ENCODE measurements around the gene TLCD1.
A peak's percentile ranks its signal among the peaks of the same experiment; 100 is the strongest.

Gene TLCD1

DNA sequence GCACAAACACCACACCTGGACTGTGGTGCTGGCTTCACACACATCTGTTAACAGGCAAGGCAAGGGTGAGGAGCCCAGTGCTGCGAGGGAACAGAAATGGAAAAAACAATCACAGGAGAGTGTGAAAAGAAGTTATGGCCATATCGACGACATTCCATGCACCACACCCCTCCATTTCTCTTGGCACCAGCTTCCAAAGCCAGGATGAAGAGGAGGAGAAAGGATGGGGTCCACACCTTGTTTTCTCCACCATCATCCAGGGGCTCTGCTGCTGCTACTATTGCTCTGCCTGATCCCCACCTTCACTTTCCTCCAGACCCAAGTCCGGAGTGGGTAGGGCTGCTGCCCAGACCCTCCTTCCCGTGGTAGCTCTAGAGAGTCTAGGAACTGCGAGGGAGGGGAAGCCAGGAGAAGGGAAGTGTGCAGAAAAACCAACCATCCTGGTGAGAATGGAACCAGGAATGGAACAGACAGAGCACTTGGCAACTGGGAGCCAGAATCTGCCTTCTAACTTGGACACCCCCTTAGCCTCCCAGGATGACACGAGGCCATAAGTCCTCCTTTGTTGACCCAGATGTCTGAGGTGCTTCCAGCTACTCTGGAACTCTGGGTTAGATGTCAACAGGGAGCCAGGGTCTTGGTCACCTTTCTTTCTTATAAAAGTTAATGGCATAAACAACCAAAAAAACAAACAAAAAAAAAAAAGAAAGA lies 13.2 kb downstream of the TLCD1 start:
- no peak for DNase-seq (ENCODE audit: low read depth, low spot score)

DNA sequence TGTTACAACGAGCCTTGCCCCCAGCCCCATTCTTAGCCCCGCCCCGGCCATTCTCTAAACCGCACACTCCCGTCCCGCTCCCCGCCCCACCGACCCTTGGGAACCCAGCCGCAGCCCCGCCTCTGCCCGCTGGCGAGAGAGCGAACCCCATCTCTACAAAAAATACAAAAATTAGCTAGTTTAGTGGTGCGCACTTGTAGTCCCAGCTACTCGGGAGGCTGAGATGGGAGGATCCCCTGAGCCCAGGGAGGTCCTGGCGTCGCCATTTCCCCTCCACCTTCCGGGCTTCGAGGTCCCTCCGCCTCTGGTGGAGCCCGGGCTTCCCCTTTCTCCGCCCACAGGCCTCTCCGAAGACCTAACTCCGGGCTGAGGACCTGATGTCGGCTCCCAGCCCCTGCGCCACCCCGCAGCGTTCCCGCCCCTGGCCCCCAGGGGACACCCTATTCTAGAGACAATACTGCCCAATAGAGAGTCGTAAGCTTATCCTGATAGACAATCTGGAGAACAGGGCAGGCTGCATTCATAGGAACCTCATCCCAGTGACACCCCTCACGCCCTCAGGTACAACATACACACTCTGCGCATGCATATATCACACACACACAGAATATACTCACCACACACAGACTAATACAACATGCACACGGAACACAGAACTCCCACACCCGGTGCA lies 13.9 kb downstream of the TLCD1 start:
- no peak for DNase-seq (ENCODE audit: low read depth, low spot score)

DNA sequence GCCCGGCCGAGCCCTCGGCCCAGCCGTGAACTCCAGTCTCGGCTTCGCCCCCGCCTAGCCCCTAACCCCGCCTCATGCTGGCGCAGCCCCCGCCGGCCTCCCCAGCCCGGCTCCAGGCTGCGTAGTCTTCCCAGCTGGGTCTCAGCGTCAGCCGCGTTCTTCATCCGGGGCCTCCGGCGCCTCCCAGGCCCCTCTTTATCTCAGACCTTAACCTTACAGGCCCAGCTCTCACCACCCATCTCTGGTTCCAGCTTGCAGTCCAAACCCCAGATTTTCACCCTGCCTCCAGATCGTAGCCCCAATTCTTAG lies 14.4 kb downstream of the TLCD1 start, which contains the start of gene PROCA1:
Gene PROCA1, minus strand, starts transcription at position 166 of the 309 bp plus-strand sequence. CDS start 228 bp downstream, outside the sequence.
- DNase-seq (ENCODE audit: low read depth, low spot score): no peak

DNA sequence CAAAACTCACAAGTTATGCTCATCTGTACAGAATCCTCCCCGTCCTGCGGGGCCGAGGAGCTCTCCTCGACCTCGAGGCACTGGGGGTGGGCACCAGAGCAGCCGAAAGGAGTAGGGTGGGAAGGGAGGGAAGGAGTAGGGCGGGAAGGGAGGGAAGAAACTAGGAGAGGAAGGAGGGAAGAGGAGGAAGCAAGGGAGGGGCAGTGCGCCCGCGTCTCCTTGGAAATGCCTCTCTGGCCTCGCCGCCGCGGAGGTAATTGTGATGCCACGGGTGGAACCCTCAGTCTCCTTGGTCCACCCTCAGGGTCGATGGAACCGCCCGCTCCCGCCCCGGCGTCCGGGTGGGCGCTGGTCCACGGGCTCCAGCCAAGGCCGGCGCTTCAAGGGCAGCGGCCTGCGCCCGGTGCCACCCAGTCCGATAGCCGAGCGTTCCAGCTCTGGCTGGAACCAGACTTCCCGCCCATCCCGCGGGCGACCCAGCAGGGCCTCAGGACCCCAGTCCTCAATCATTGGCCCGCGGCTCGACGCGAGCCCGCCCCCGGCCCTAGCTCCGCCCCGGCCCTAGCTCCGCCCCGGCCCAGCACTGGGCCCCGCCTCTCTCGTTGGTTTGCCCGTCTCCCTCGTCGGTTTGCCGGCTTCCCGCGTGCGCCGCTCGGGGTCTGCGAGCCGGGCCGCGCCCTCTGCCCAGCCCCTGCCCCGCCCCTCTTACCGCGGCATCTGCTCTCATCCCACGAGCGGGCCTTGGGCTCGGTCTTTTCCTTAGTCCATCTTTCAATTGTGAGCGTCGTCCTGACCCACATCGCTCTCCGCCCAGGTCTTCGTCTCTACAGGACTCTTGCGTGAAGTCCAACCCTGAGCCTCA lies 14.9 kb downstream of the TLCD1 start:
- peak; percentile 81 for DNase-seq (ENCODE audit: low read depth, low spot score)

DNA sequence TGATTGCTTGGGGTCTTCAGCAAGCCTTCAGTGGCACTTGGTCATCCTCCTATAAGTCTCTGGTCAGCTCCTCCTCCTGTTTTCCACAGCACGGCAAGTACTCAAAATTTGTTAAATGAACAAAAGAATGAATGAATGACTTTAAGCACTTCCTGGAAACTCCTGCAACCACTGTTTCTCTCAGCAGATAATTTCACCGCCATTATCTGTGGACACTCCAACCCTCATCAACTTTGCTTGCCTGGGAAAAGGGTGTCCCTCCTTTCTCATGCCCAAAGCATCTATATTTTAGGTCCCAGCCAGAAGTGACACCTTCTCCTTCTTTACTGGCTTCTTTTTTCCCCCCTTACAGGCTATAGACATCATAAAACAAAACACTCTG lies 18.7 kb downstream of the TLCD1 start:
- DNase-seq (ENCODE audit: low read depth, low spot score): no peak

DNA sequence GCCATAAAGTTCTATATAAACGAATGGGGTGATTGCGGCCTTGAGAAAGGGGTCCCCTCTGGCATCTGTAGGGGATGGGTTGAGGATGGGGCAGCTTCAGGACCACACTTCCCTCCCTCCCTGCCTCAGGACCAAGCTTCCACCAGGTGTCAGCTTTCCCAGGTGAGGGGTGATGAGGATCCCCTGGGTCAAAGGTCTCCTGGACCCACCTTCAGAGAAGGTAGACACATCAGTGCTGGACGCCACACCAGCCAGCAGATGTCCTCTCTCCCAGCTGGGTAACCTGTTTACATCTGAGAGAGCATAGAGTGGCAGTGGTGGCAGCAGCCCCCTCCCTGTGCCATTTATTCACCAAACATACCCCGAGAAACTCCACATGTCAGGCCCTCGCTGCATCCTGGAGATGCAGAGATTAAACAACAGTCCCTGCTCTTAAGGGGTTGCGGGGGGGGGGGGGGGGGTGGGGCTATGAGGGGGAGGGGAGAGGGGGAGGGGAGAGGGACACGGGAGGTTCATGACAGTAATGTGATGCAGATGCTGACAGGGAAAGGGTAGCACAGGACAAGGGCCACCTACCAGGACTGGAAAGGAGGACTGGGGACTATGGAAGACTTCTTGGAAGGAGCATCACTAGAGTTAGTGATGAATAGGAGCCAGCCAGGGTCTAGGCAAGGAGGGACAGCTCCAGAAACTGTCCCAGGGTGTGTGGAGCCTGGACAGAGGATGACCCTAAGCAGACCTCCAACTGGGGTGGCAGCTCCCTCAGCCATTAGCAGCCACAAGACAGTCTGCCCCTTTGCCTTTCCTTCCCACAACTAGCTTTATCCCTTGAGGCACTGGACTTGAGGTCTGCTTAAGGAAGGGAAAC lies 19.3 kb downstream of the TLCD1 start:
- no peak for DNase-seq (ENCODE audit: low read depth, low spot score)

DNA sequence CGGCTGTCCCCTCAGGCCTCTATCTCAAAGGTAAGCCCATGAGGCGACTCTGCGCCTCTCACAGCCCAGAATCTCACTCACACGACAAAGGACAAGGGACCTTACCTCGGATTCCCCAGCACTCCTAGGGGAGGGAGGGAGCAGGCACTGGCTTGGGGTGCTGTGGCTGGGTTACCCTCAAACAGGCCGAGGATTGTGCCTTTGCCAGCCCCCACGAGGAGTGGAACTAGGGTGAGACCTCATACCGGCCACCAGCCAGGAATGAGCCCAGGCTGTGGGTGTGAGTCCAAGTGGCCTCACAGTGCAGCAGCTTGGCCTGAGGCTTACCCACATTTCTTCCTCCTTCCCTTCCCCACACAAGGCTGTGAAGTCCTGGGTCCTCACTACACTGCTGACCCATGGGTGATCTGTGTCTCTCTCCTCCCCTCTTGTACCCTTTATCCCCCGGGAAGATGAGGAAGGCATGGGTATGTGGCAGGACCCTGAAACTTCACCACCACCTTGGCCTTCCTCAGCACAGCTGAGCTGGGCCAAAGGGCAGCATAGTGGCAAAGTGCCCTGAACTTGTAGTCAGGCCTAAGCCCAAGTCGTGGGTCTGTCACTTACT lies 20.2 kb downstream of the TLCD1 start:
- no peak for DNase-seq (ENCODE audit: low read depth, low spot score)

DNA sequence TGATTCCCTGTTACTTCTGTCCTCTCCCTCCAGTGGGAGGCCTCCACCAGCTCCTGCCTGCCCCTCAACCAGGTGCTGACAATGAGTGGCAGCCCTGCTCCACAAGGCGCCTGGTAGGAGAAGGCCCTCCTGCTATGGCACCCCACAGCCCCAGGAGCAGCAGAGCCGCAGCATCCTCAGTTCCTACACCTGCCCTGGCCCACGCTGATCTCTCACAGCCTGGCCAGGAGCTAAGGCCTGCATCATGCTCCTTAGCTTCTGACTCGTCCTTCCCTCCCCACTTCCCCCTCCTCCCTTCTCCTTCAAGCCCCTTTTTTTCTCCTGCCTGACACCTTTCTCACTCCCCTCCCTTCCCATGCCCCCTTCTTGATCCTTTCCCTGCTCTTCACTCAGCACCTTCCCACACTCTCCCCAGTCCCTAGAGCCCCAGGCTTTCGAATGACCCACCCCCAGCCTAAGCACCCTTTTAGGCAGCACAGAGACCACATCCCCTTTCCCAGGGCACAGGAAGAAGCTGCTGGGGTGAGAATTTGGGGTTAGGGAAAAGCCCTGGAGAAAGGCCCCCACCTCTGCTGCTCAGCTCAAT lies 20.9 kb downstream of the TLCD1 start:
- DNase-seq (ENCODE audit: low read depth, low spot score): no peak

DNA sequence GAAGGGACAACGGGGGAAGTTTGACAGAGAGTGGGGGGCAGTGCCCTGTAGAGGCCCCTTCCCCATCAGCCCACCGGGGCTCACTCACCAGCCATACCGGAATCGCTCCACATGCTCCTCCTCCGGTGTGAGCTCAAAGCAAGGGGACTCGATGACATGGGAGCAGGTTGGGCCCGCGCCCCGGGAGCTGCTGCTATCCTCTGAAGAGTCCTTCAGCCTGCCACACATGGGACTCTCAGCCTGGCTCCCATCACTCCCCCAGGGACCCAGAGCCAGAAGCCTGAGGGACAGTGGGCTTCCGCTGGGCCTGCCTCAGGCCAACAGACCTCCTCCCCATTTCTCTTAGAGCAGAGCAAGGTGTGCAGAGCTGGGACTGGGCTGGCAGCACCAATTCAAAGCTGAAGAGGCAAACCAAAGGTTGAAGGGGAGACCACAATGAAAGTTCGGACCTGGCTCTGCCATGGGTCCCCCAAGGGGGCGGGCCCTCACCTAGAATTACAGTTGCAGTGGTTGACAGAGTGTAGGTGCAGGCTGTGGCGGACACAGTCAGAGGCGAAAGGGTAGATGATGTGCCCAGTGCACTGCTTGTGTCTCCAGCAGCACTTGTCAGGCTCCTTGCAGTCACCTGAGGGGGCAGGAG lies 21.7 kb downstream of the TLCD1 start:
- no peak for DNase-seq (ENCODE audit: low read depth, low spot score)

DNA sequence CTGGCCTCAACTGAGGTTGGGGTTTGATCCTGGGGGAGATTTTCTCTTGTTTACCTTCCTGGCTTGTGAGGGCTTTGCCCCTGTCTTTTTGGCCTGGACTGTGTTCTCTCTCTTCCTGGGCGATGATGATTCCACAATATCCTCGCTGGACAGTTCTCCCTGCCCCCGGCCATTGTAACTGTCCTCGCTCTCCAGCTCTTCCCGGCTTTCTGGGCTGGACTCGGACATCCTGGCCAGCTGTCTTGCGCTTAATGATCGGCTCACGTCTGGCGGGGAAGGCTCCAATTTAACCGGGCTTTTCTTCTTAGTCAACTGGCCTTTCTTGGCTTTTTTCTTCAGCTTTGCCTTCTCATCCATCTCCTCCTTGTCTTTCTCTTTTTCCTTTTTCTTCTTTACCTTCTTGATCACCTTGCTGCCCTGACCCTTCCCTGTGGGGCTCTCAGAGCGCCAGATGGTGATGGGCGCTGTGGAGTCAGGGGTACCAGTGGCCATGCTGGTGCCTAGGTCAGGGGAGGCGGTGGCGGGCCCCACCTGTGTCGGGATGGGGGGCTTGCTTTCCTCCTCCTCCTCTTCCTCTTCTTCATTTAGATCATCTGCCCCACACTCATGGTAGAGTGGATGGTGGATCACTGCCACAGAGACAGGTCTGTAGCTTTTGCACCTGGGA lies 22.3 kb downstream of the TLCD1 start:
- no peak for DNase-seq (ENCODE audit: low read depth, low spot score)

DNA sequence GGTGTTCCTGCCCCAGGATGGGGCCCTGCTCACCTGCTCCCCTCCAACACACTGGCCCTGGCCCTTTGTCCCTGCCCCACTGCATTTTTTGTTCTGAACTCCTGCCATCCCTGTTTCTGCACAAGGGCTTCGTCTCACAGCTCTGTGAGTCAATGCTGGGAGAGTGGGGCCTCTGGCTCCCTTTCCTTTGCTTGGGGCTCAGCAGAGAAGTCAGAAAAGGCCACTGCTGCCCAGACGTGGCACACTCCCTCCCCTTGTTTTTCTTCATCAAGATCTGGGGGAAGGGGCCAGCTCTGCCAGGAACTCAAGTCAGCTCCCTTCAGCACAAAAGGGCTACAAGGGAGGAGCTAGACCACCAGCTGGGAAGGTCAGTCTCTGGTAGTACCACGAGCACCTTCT lies 23.3 kb downstream of the TLCD1 start:
- no peak for DNase-seq (ENCODE audit: low read depth, low spot score)

DNA sequence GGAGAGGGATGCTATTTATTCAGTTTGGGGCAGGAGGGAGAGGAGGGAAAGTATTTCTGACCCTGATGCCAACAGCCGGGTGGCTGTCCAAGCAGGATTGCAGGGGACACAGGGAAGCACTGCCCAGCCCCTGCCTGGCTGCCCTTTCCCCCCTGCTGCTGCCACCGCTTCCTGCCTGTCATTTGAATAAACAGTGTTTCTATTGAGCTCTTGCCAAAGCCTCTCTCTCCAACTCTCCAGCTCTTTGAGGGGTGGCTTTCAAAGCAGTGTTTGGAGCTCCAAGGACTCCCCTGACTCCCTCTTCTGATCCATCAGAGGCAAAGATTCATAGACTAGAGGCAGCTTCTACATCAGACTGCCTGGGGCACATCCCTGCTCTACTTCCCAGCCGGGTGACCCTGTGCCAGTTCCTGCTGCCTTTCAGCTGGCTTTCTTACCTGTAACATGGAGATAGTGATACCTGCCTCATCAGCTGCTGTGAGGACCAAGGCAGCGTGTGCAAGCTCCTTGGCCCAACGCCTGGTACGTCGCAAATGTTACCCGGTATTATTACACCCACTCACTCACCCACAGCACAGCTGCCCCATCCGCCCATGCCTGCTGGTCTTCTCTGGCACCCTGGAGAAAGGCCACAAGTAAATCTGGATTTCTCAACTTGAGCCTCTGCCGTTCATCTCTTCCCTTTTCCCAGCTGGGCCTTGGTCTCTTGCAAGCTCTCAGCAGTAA lies 23.8 kb downstream of the TLCD1 start:
- DNase-seq (ENCODE audit: low read depth, low spot score): no peak

DNA sequence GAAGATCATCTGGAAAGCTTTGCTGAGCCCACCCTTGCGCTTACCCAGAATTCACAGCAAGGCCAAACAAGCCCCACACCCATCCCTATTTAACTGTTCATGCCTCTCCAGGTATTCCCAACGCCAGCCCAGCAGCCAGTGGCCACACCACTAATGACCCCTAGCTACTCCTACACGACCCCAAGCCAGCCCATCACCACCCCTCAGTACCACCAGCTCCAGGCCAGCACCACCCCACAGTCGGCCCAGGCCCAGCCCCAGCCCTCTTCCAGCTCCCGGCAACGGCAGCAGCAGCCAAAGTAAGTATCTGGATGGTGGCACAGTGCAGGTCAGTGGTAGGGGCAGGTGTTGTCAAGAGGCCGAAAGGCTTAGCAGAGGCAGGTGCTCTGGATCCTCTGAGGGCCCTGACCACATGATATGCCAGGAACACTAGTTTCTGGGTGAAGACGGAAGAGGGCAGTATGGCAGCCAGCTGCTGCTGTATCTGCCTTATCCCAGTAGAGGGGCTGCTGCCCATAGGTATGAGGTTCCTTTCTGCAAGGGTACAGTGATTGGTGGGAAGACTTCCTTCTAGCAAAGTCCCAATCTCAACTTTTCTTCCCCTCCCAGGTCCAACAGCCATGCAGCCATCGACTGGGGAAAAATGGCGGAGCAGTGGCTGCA lies 25.1 kb downstream of the TLCD1 start:
- no peak for DNase-seq (ENCODE audit: low read depth, low spot score)

DNA sequence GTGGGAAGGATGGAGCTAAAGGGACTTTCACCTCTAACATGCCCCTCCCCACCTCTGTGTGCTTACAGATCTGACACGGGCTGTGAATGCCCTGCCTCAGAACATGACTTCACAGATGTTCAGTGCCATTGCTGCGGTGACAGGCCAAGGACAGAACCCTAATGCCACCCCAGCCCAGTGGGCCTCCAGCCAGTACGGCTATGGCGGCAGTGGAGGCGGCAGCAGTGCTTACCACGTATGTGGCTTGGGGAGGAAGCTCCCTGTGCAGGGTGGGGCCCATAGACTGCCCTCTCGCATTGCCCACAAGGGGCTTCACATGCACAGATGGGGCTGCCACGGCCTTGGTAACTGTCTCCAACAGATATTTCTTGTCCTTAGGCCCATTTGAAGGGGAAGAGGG lies 25.8 kb downstream of the TLCD1 start:
- no peak for DNase-seq (ENCODE audit: low read depth, low spot score)

DNA sequence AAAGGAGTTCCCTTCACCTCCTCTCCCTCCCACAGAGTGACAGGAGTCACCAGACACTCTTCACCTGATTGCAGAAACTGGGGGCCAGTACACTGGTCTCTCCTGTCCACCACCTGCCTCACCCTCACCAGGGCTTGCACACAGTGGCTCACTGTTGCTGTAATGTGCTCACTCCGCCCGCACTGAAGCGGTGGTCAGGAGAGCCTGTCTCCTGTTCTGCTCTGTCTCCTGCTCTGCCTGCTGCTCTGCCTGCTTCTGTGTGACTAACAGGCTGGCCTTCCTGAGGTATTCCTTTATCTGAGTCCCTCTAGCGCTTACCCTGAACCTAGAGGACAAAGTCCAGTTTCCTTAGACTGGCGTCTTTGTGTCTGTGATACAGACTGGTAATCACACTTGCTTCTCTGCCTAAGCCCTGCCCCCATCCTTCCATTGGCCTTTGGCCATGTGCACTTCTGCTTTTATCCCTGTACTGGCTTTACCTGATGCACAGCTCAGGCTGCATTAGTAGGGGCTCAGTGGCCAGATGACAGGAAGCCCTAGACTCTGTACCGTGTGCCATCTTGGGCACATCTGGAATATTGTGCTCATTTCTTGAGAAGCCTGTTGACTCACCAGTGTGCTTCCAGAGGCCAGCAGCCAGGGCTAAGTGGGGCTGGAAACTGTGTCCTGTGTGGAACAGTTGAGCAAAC lies 27.6 kb downstream of the TLCD1 start:
- DNase-seq (ENCODE audit: low read depth, low spot score): no peak

DNA sequence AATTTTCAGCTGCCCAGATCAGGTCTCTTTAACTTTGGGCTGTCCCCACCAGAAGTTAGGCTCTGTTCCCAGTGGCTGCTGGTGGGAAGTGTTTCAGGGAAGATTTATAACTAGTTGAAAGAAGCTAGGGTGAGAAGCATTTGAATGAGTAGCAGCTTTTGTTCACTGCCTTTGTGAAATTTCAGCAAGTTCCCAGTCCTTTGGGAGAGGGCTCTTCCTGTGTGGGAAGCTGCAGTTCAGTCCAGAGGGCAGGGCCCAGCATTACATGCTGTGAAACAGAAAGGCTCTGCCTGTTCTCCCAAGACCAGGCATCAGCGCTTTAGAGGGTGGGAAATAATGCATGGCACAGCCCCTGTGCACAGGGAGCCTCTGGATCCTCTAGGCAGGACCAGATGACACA lies 32.2 kb downstream of the TLCD1 start:
- DNase-seq (ENCODE audit: low read depth, low spot score): no peak

DNA sequence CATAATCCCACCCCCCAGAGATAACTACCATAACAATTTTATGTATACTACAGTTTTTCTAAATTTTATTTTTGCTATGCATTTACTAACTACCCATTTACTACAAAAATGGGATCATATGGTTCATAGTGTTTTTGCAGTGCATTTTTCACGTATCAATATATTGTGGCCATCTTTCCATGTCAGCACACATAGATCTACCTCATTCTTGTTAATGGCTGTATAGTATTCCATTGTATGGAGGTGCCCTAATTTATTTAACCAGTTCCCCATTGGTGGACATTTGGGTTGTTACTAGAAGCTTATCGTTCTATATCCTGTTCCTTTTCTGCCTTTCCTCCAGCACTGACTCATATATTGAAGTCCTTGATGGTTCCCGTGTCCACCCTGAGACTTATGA lies 37.0 kb downstream of the TLCD1 start:
- DNase-seq (ENCODE audit: low read depth, low spot score): no peak

DNA sequence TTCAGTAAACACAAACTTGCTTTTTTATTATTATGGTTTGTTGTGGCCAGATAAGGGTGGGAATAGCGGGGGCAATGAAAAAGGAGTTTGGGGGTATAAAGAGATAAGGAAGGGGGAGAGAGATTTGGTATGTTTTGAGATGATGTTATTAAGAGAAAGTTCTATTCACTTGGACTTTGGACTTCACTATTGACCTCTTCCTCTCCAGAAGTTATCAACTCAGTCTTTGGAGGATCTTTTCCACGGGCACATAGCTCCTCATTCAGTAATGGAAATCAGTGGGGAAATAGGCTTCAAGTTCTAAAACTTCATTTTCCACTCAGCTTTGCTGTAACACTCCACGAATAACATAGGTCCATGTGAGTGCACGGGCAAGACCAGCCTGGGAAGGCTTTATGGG lies 37.6 kb downstream of the TLCD1 start:
- DNase-seq (ENCODE audit: low read depth, low spot score): no peak

Data from smooth muscle cell of the brain vasculature (primary cell).